Astrocyte (in vitro differentiated cells and primary cell): Measurements from ENCODE around the gene SECISBP2. TPM values are rescaled to one million over a fixed set of nuclear protein-coding genes. Genes with fewer than 3 reads are reported as not detected.
A peak's percentile ranks its signal among the peaks of the same experiment; 100 is the strongest.
"Not testable (repeated sequence)": the region's sequence is repeated elsewhere in the genome, so short reads cannot be mapped to it uniquely, and the experiment has no call there.

Experiments
- DNase-seq: peaks from one replicate; pipeline ENCODE4 v3.0.0-alpha.2; 2010; ENCODE audit warnings: low read depth
- FAIRE-seq: peaks from 2 replicates; lab custom pipeline; 2011; peaks lifted over from hg19 to GRCh38; lab: Jason Lieb, UNC
- H2AFZ ChIP-seq: 2 replicates; pipeline ENCODE4 v1.6.0; 2012; ENCODE audit warnings: low read depth, low read length, inconsistent platforms
- H3K27ac ChIP-seq: 2 replicates; pipeline ENCODE4 v1.5.1; 2011; ENCODE audit warnings: low read depth, low read length, inconsistent platforms
- H3K27me3 ChIP-seq: 2 replicates; pipeline ENCODE4 v1.6.0; 2011; ENCODE audit warnings: low read length, inconsistent platforms; ENCODE audit not compliant: insufficient read depth
- H3K36me3 ChIP-seq: 2 replicates; pipeline ENCODE4 v1.5.1; 2011; ENCODE audit warnings: low read length, inconsistent platforms; ENCODE audit not compliant: insufficient read depth
- H3K4me1 ChIP-seq: 2 replicates; pipeline ENCODE4 v1.5.1; 2011; ENCODE audit warnings: low read length, inconsistent platforms; ENCODE audit not compliant: insufficient read depth
- H3K4me2 ChIP-seq: 2 replicates; pipeline ENCODE4 v1.6.0; 2012; ENCODE audit warnings: low read length, inconsistent platforms
- H3K4me3 ChIP-seq: 2 replicates; pipeline ENCODE4 v1.5.1; 2011; ENCODE audit warnings: low read depth, mild to moderate bottlenecking, low read length, inconsistent platforms; ENCODE audit not compliant: insufficient read depth
- H3K79me2 ChIP-seq: 2 replicates; pipeline ENCODE4 v1.6.0; 2012; ENCODE audit warnings: mild to moderate bottlenecking, low read length, inconsistent platforms; ENCODE audit not compliant: insufficient read depth
- H3K9ac ChIP-seq: 2 replicates; pipeline ENCODE4 v1.6.0; 2012; ENCODE audit warnings: mild to moderate bottlenecking, low read length, inconsistent platforms
- H3K9me3 ChIP-seq: 2 replicates; pipeline ENCODE4 v1.5.1; 2012; ENCODE audit warnings: low read depth, mild to moderate bottlenecking, low read length, inconsistent platforms; ENCODE audit not compliant: insufficient read depth
- H4K20me1 ChIP-seq: 2 replicates; pipeline ENCODE4 v1.6.0; 2012; ENCODE audit warnings: low read length, inconsistent platforms; ENCODE audit not compliant: insufficient read depth
- H3K27ac Mint-ChIP-seq: one replicate; pipeline ENCODE4 v1.8.0; 2021; ENCODE audit warnings: mild to moderate bottlenecking, mixed read lengths; ENCODE audit not compliant: unreplicated experiment
- H3K27me3 Mint-ChIP-seq: one replicate; pipeline ENCODE4 v1.8.0; 2021; ENCODE audit warnings: low read depth, mixed read lengths; ENCODE audit not compliant: unreplicated experiment
- H3K36me3 Mint-ChIP-seq: one replicate; pipeline ENCODE4 v1.8.0; 2021; ENCODE audit warnings: low read depth, mixed read lengths; ENCODE audit not compliant: unreplicated experiment
- H3K4me1 Mint-ChIP-seq: one replicate; pipeline ENCODE4 v1.8.0; 2021; ENCODE audit warnings: low read depth, mixed read lengths; ENCODE audit not compliant: unreplicated experiment
- H3K4me3 Mint-ChIP-seq: one replicate; pipeline ENCODE4 v1.8.0; 2021; ENCODE audit warnings: mild to moderate bottlenecking, moderate library complexity, mixed read lengths; ENCODE audit not compliant: unreplicated experiment
- H3K9me3 Mint-ChIP-seq: one replicate; pipeline ENCODE4 v1.8.0; 2021; ENCODE audit warnings: mild to moderate bottlenecking, mixed read lengths; ENCODE audit not compliant: unreplicated experiment
- EZH2 ChIP-seq: IDR thresholded peaks from 2 replicates; pipeline ENCODE4 v1.6.1; 2012; ENCODE audit warnings: mild to moderate bottlenecking, low read length, inconsistent platforms; ENCODE audit not compliant: insufficient read depth
- total RNA-seq: library from RNA; stranded (reverse); gene quantifications from 2 replicates; pipeline ENCODE4 v1.2.1, GENCODE V29; 2021
- TF ChIP-seq, protein P1 (sequence below): IDR thresholded peaks from 2 replicates; pipeline ENCODE4 v1.5.1; 2011; ENCODE audit warnings: low read depth, mild to moderate bottlenecking, inconsistent platforms, low read length, moderate library complexity; ENCODE audit not compliant: insufficient read depth

SECISBP2 gene
- total RNA-seq, 1 donor from 2014 or later = 19.0 TPM

DNA sequence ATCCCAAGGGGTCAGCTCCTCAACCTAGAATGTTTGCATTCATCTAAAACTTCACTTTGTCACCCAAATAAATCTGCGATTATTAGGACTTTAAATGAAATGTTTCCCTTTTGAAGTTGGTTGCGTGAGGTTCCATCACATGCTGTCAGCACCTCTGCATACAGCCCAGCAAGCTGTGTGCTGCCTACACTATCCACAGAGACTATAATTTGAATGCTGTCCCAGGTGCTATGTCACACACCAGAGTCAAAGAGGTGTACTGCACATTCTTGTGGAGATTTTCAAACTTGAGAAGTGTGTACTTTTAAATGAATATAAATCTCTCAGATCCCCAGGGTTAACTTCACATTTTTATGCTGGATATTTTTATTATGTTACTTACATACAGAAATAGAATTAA, 26.6 kb upstream of the SECISBP2 start:
- no peak for TF ChIP-seq EZH2
- TF ChIP-seq, protein P1, sequence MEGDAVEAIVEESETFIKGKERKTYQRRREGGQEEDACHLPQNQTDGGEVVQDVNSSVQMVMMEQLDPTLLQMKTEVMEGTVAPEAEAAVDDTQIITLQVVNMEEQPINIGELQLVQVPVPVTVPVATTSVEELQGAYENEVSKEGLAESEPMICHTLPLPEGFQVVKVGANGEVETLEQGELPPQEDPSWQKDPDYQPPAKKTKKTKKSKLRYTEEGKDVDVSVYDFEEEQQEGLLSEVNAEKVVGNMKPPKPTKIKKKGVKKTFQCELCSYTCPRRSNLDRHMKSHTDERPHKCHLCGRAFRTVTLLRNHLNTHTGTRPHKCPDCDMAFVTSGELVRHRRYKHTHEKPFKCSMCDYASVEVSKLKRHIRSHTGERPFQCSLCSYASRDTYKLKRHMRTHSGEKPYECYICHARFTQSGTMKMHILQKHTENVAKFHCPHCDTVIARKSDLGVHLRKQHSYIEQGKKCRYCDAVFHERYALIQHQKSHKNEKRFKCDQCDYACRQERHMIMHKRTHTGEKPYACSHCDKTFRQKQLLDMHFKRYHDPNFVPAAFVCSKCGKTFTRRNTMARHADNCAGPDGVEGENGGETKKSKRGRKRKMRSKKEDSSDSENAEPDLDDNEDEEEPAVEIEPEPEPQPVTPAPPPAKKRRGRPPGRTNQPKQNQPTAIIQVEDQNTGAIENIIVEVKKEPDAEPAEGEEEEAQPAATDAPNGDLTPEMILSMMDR = no peak
- H3K36me3 Mint-ChIP-seq = no peaks in the 10 kb centered on the region
- no peaks in the 10 kb centered on the region for H3K36me3 ChIP-seq

DNA sequence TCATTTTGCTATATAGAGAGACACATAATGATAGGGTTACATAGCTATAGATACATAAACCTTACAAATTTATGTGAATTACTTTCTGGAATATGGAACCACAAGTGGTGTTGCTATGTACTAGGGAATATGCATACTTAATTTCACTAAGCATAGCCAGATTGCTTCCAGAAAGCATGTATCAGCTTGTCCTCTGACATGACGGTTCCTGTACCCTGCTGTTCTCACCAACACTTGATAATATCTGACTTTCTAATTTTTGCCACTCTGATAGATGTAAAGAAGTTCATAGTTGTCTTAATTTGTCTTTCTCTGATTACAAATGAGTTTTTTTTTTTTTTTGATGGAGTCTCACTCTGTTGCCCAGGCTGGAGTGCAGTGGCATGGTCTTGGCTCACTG, 25.3 kb upstream of the SECISBP2 start:
- no peaks in the 10 kb centered on the region for H3K4me1 ChIP-seq

More for the DNA sequence above, 26.6 kb upstream of the SECISBP2 start:
- H3K27me3 Mint-ChIP-seq = no peaks in the 10 kb centered on the region
- Histone ChIP-seq H3K4me1 (no peaks in the 10 kb centered on the region), H4K20me1 (no peaks in the 10 kb centered on the region), H3K9me3 (no peaks in the 10 kb centered on the region), H3K79me2 (no peaks in the 10 kb centered on the region), H2AFZ (no peak overlapping the region), H3K9ac (no peak overlapping the region), H3K4me3 (no peak overlapping the region), H3K4me2 (no peak overlapping the region), H3K27ac (no peak overlapping the region), H3K27me3 (no peaks in the 10 kb centered on the region)
- H3K4me1 Mint-ChIP-seq = peaks cover 4% of the 10 kb centered on the region
- DNase-seq = no peak
- H3K4me3 Mint-ChIP-seq = no peak overlapping the region
- no peak overlapping the region for H3K27ac Mint-ChIP-seq
- FAIRE-seq = no peak
- H3K9me3 Mint-ChIP-seq = peaks cover 3% of the 10 kb centered on the region

DNA sequence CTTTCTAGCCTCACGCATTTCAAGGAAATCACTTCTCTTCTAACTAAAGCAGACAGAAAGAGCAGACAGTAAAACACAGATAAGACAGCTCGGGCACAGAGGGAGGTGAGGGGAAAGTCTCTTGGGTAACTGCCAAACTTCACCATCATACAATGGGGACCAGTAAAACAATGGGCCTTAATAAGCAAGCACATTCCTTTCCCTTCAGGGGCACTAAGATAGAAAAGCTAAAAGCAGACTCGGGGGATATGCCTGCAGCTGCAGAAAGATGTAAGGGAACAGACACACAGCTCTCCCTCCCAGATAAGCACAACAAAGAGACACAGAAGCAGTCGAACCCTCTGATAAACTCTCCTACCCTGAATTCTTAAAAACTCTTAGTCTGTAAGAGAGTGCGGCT, 22.9 kb upstream of the SECISBP2 start:
- H3K27ac Mint-ChIP-seq = peak overlapping the region; percentile 55
- H3K9ac ChIP-seq = no peak overlapping the region
- TF ChIP-seq EZH2 = no peak
- TF ChIP-seq, protein P1 = no peak
- no peaks in the 10 kb centered on the region for H3K79me2 ChIP-seq
- no peak overlapping the region for H3K4me3 Mint-ChIP-seq
- H3K27ac ChIP-seq = no peak overlapping the region
- FAIRE-seq = no peak
- H3K27me3 ChIP-seq = no peaks in the 10 kb centered on the region
- DNase-seq = no peak
- no peaks in the 10 kb centered on the region for H3K4me1 ChIP-seq
- H2AFZ ChIP-seq = no peak overlapping the region
- H3K9me3 Mint-ChIP-seq = peaks cover 3% of the 10 kb centered on the region
- H3K36me3 Mint-ChIP-seq = no peaks in the 10 kb centered on the region
- no peaks in the 10 kb centered on the region for H3K36me3 ChIP-seq
- H3K27me3 Mint-ChIP-seq = no peaks in the 10 kb centered on the region
- no peak overlapping the region for H3K4me3 ChIP-seq
- no peaks in the 10 kb centered on the region for H3K9me3 ChIP-seq
- H3K4me1 Mint-ChIP-seq = peaks cover 4% of the 10 kb centered on the region
- no peaks in the 10 kb centered on the region for H4K20me1 ChIP-seq
- no peak overlapping the region for H3K4me2 ChIP-seq

More for the DNA sequence above, 25.3 kb upstream of the SECISBP2 start:
- Histone ChIP-seq H3K4me3 (no peak overlapping the region), H2AFZ (no peak overlapping the region), H3K27me3 (no peaks in the 10 kb centered on the region), H3K79me2 (no peaks in the 10 kb centered on the region), H3K36me3 (no peaks in the 10 kb centered on the region), H3K9me3 (no peaks in the 10 kb centered on the region), H4K20me1 (no peaks in the 10 kb centered on the region), H3K27ac (no peak overlapping the region), H3K4me2 (no peak overlapping the region), H3K9ac (no peak overlapping the region)
- FAIRE-seq (no peak), DNase-seq (no peak)
- Mint-ChIP-seq H3K4me3 (no peak overlapping the region), H3K9me3 (peaks cover 3% of the 10 kb centered on the region), H3K4me1 (peaks cover 4% of the 10 kb centered on the region), H3K27ac (no peak overlapping the region), H3K36me3 (no peaks in the 10 kb centered on the region), H3K27me3 (no peaks in the 10 kb centered on the region)
- no peak for TF ChIP-seq EZH2
- TF ChIP-seq, protein P1 = no peak

DNA sequence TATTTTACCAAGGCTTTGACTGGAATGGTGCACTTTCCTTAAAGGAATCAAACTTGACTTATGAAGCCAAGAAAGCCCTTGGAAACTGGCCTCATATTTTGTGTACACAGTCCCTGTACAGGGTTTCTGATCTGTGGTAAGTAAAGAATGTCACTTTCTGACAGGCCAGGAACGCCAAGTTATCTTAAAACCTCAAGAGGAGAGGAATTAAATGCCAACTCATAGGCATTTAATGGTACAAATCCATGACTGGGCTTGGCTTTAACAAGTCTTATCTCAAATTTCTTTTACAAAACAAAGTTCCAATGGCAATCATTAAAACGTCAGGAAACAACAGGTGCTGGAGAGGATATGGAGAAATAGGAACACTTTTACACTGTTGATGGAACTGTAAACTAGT, 16.3 kb upstream of the SECISBP2 start:
- not testable (repeated sequence) for H3K36me3 Mint-ChIP-seq, H3K79me2 ChIP-seq, H3K9ac ChIP-seq, H3K9me3 Mint-ChIP-seq, FAIRE-seq, H3K36me3 ChIP-seq, H4K20me1 ChIP-seq, H3K4me2 ChIP-seq, H3K4me1 ChIP-seq, H3K27ac ChIP-seq, H3K4me3 Mint-ChIP-seq, H3K4me3 ChIP-seq, H3K27me3 ChIP-seq, H3K27me3 Mint-ChIP-seq, H2AFZ ChIP-seq, H3K9me3 ChIP-seq
- peak; percentile 60 for DNase-seq
- peak overlapping the region; percentile 63 for H3K27ac Mint-ChIP-seq
- H3K4me1 Mint-ChIP-seq = peaks cover 11% of the 10 kb centered on the region
